ENCODE results near the gene CFAP299.

The CFAP299 gene

GRCh38 chr4:80295336-80295735 lies 40.2 kb upstream of the CFAP299 start:
- no peak overlapping the region for H3K4me3 ChIP-seq (ENCODE audit: low read length)
- TF ChIP-seq CTCF (IDR thresholded peaks at IDR 0.05; ENCODE audit: low read depth, low read length, poor library complexity, severe bottlenecking) (no peak), EZH2phosphoT487 (IDR thresholded peaks at IDR 0.05; ENCODE audit: borderline replicate concordance, low read length) (no peak)
- H3K27ac ChIP-seq (ENCODE audit: low read depth, low read length), result no peak overlapping the region
- no peaks in the 10 kb centered on the region for H3K36me3 ChIP-seq (ENCODE audit: control insufficient read depth, low read length)
- no peaks in the 10 kb centered on the region for H4K20me1 ChIP-seq (ENCODE audit: control insufficient read depth, insufficient read depth, low read depth, low read length)
- no peaks in the 10 kb centered on the region for H3K9me2 ChIP-seq (replicated peaks; ENCODE audit: control insufficient read depth, low read length)
- no peaks in the 10 kb centered on the region for H3K79me2 ChIP-seq (ENCODE audit: control insufficient read depth, low read length)
- no peak overlapping the region for H3K4me2 ChIP-seq (ENCODE audit: low read length)
- H3F3A ChIP-seq (ENCODE audit: control insufficient read depth, insufficient read depth), result no peaks in the 10 kb centered on the region
- H3K9me3 ChIP-seq (ENCODE audit: control insufficient read depth, insufficient read depth, low read length), result no peaks in the 10 kb centered on the region; the same call in 1 of the 2 replicates
- no peaks in the 10 kb centered on the region for H3K4me1 ChIP-seq (ENCODE audit: control insufficient read depth, low read length)
- H3K27me3 ChIP-seq (ENCODE audit: control insufficient read depth, low read length), result no peaks in the 10 kb centered on the region

- Histone ChIP-seq H3F3A (ENCODE audit: control insufficient read depth, insufficient read depth) (no peaks in the 10 kb centered on the region), H3K27ac (ENCODE audit: low read depth, low read length) (no peak overlapping the region), H3K9me3 (ENCODE audit: control insufficient read depth, insufficient read depth, low read length) (no peaks in the 10 kb centered on the region; the same call in 1 of the 2 replicates), H3K9me2 (replicated peaks; ENCODE audit: control insufficient read depth, low read length) (no peaks in the 10 kb centered on the region), H3K79me2 (ENCODE audit: control insufficient read depth, low read length) (no peaks in the 10 kb centered on the region), H3K4me2 (ENCODE audit: low read length) (no peak overlapping the region), H4K20me1 (ENCODE audit: control insufficient read depth, insufficient read depth, low read depth, low read length) (no peaks in the 10 kb centered on the region), H3K4me1 (ENCODE audit: control insufficient read depth, low read length) (no peaks in the 10 kb centered on the region), H3K4me3 (ENCODE audit: low read length) (no peak overlapping the region), H3K27me3 (ENCODE audit: control insufficient read depth, low read length) (no peaks in the 10 kb centered on the region), H3K36me3 (ENCODE audit: control insufficient read depth, low read length) (no peaks in the 10 kb centered on the region)
- TF ChIP-seq EZH2phosphoT487 (IDR thresholded peaks at IDR 0.05; ENCODE audit: borderline replicate concordance, low read length) (no peak), CTCF (IDR thresholded peaks at IDR 0.05; ENCODE audit: low read depth, low read length, poor library complexity, severe bottlenecking) (no peak)
These were observed 39.7 kb upstream of the CFAP299 start for GRCh38 chr4:80295826-80296225.

- H4K20me1 ChIP-seq (ENCODE audit: control insufficient read depth, insufficient read depth, low read depth, low read length), result no peaks in the 10 kb centered on the region
- H3F3A ChIP-seq (ENCODE audit: control insufficient read depth, insufficient read depth), result no peaks in the 10 kb centered on the region
- no peaks in the 10 kb centered on the region for H3K79me2 ChIP-seq (ENCODE audit: control insufficient read depth, low read length)
These were observed 33.6 kb upstream of the CFAP299 start for GRCh38 chr4:80301884-80302283.

More at GRCh38 chr4:80301884-80302283, 33.6 kb upstream of the CFAP299 start:
- Histone ChIP-seq H3K9me3 (ENCODE audit: control insufficient read depth, insufficient read depth, low read length) (peaks cover 3% of the 10 kb centered on the region; the same call in 1 of the 2 replicates), H3K4me1 (ENCODE audit: control insufficient read depth, low read length) (no peaks in the 10 kb centered on the region), H3K27ac (ENCODE audit: low read depth, low read length) (no peak overlapping the region), H3K36me3 (ENCODE audit: control insufficient read depth, low read length) (no peaks in the 10 kb centered on the region), H3K4me3 (ENCODE audit: low read length) (no peak overlapping the region), H3K4me2 (ENCODE audit: low read length) (no peak overlapping the region), H3K9me2 (replicated peaks; ENCODE audit: control insufficient read depth, low read length) (no peaks in the 10 kb centered on the region), H3K27me3 (ENCODE audit: control insufficient read depth, low read length) (peaks cover 6% of the 10 kb centered on the region; the same call in 1 of the 2 replicates)
- TF ChIP-seq CTCF (IDR thresholded peaks at IDR 0.05; ENCODE audit: low read depth, low read length, poor library complexity, severe bottlenecking), result no peak
- no peak for TF ChIP-seq EZH2phosphoT487 (IDR thresholded peaks at IDR 0.05; ENCODE audit: borderline replicate concordance, low read length)

Data from DOHH2 (cell line).